Activated naive CD4-positive, alpha-beta T cell (primary cell): ENCODE data around the gene ANKDD1A.

ENCODE experiments used
- DNase-seq, 4 experiments: peaks; one replicate each; lab custom pipeline; 2025; lab: John Stamatoyannopoulos, UW

The ANKDD1A gene

DNA sequence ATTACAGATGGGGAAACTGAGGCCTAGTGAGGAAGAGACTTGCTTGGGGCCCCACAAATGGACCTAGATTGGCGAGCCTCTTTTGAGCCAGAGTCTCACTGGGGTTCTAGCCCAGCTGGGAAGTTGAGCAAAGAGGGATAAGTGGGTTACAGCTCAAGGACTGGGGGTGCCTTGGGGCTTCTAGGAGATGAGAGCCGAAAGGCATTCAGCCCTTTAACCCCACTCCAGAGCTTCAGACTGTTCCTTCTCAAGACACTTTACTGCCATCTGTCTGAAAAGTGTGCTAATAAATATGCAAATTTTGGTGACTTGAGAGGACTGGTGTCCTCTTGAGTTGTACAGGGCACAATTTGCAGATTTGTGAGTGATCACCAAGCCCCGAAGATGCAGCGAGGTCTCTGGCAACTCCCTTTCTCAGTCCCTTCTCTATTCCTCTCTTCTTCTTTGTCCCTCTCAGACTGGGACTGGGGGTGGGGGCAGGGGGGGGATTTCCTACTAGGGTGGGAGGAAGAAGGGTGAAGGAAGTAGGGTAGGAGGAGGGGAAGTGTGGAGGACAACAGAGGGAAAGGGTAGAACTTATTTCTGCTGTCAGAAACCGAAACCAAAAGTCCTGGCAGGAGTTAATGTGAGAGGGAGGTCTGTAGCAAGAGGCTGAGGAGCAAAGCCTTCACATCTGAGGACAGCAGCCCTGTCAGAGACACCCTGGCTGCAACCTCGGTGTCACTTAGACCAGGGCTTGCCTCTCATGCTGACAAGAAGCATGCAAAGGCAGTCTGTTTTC is 16.2 kb upstream of the ANKDD1A start:
- DNase-seq, result peak in 1 of 4 experiments; percentile 20

DNA sequence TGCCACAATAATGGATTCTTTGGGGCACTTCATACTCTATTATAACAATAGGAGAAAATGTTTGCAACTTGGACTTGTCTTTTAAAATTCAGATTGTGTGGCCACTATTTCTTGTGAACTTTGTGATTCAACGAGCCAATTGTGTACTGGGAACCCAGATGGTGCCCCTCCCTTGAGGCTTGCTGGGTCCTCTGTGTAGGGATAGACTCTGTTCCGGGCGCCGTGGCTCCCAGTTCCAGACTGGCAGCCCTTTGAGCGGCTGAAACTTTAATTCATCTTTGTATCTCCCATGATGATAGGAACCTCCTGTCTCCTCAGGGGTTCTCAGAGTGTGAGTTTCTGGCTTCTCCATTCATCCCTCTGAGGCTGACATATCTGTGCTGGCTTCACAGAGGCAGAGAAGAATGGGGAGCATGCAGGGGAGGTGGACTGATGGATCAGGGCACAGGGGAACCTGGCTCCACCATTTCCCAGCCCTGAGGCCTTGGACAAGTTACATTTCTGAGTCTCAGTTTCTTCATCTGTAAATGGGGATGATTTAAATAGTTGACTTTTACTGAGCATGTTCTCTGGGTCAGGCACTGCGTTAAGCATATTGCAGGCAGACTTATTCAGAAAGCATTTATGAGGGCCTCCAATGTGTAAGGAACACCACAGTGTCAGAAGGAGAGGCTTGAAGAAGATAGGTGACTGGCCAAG is 15.2 kb upstream of the ANKDD1A start:
- DNase-seq, result no peak

DNA sequence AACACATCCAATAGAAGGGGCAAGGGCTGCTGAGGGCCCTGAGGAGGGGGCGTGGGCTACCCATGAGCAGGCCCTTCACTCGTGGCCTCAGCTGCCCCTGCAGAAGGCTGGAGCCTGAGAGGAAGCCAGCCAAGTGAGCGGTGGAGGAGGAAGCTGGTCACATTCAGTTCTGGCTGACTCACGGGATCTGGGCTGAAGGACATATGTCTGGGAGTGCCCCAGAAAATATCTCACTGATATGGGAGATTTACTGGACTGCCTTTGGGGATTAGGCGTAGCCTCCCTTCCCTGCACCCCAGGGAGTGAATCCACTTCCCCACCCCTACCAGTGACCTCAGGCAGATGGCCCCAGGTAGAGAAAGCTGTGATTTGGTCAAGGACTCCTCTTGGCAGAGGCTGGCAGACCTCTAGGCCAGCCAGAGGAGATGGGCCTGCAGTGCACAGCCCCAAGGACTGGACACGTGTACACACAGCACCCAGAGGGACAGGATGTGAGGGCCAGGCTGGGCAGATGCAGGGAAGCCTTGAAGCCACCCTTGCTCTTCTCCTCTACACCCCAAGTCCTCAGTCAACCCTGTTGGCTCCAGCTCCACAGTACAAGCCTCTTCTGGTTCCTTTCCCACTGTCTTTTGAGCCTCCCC is 14.2 kb upstream of the ANKDD1A start:
- no peak for DNase-seq

DNA sequence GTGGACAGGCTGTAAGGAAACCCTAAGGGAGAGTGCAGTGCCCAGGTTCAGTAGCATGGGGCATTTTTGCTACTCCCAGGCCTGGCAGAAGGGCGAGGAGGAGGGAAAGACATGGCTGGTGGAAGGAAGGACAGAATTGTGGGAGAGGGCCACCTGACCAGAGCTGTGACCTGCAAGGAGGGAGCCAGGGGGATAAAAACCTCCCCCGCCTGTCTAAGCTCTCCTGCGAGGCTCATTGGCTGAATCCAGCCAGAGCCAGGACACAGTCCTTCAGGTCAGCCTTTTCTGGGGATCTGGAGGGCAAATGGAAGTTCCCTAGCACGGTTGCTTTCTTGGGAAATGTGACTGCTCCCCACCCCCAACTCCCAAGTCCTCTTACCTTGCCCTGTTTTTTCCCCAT is 13.3 kb upstream of the ANKDD1A start:
- DNase-seq, result no peak

DNA sequence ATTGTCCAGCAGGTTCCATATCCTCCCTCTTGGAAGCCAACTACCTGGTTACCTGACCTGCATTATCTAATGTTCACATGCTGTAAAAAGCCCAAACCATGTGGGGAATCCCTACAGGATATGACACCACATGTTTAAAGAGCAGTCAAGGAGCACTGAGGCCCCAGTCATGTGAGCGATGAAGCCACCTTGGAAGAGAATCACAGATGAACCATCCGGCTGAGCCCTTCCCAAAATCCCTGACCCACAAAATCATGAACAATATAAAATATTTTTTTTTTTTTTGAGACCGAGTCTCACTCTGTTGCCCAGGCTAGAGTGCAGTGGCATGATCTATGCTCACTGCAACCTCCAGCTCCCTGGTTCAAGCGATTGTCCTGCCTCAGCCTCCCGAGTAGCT is 10.6 kb upstream of the ANKDD1A start:
- no peak for DNase-seq

DNA sequence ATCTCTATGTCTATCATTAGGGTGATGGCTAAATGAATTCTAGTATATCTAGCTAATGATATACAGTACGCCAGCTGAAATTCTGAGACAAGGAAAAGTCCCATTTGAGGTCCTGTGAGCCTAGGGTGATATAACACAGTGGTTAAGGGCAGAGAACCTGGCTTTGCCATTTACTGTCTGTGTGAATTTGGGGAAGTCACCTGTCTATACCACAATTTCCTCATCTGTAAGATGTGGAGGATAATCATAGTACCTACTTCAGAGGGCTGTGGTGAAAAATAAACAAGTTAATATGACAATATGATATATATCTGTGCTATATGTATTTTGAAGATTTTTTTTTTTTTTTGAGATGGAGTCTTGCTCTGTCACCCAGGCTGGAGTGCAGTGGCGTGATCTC is 9.8 kb upstream of the ANKDD1A start:
- no peak for DNase-seq

DNA sequence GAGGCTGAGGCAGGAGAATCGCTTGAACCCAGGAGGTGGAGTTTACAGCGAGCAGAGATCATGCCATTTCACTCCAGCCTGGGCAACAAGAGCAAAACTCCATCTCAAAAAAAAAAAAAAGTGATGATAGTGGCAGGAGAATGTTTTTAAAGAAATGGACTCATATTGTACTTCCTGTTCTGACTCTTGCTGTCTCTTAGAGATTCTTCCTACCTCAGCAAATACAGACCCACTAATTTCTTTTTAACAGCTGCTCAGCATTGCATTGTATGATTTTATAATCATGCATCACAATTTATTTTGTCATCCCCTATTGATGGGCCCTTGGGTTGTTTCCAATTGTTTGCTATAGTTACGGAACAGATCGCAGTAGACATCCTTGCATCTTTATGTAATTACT is 8.8 kb upstream of the ANKDD1A start:
- no peak for DNase-seq

DNA sequence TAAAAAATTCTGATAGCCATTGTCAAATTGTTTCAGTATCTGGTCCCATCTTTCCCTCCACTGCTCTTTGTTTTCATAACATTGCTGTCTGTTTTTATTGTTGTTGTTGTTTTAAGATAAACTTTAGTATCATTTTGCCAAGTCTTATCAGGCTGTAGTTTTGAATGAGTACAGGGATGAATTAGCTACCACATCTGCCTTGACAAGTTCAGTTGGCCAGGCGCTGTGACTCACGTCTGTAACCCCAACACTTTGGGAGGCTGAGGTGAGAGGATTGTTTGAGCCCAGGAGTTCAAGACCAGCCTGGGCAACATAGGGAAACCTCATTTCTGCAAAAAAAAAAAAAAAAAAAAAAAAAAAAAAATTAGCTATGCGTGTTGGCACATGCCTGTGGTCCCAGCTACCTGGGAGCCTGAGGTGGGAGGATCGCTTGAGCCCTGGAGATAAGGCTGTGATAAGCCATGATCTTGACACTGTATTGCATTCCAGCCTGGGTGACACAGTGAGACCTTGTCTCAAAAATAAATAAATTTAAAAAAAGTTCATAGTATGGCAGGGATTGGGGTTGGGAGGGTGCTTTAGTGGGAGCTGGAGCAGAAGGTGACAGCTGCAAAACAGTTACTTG is 8.3 kb upstream of the ANKDD1A start:
- DNase-seq, result no peak

DNA sequence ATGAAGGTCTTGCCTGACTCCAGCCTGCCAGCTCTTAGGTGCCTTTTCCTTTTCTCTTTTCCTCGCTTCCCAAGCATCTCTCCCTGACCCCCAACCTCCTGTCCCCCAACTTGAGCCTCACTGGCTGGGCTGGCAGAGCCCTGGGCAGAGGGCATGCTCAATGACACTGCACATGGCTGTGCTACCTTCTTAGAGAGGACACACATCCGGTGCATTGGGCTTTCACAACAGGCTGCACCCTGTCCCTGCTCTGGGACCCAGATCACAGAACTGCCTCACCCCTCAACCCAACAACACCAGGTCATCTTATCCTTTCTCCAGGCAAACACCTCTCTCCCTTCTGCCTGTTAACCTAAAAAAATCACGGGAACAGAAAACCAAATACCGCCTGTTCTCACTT is 7.5 kb upstream of the ANKDD1A start:
- DNase-seq, result no peak

DNA sequence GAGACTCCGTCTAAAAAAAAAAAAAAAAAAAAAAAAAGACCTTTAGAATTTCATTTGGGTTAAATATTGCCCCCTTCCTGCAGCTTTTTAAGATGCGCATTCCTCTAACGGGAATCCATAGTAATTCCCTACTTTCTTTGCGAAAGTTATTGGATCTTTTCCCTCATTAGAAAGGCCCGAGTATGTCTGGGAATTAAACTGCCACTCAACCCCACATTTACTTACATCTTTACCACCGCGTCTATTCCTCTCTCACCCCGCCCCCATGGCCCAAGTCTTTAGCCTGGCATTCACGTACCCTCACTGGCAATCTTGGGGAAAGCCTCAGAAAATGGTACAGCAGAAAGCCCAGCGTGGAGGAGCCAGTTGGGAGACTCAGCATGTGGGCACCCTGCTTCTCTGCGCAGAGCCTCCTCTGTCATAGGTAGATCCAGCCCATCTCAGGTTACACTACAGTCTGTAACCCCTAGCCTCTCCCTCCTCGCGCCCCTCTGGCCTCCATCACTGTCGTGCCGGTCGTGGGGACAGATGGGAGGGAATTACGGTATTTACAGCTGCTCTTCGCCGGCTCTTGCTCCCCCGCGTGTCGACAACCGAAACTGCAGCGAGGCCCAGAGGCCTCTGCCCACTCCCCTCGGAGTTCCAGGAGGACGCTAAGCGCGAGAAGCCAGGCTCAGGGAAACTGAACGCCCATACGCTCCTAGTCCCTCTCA is 6.4 kb upstream of the ANKDD1A start:
- DNase-seq, result peak; percentile 27 to 75 (median 56)

DNA sequence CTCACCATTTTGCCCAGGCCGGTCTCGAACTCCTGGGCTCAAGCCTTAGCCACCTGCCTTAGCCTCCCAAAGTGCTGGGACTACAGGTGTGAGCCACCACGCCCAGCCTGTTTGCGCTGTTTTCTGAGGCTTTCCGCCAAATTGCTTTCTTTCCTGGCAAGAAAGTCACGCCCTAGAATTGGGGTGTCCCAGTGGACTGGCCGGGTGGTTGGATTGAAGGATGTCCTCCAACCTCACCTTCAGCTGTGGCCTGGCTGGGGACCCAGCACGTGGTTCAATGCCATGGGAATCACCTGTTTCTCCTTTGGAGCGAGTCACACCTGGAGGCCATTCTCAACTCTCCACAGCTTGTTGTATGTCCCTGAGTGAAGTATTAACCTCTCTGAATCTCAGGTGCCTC is 5.8 kb upstream of the ANKDD1A start:
- DNase-seq, result no peak

DNA sequence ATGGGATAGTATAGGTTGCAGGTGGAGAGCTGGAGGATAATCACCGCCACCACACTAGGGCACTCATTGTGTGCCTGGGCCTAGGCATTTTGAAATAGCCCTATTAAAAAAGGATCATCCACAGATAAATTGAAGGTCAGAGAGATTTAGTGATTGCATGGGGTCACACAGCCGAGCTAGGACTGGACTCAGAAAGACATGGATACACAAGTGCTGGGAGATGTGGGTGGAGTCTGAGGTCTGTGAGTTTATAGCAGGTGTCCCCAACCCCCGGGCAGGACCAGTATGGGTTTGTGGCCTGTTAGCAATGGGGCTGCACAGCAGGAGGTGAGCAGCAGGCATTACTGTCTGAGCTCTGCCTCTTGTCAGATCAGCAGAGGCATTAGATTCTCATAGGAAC is 5.3 kb upstream of the ANKDD1A start:
- no peak for DNase-seq

DNA sequence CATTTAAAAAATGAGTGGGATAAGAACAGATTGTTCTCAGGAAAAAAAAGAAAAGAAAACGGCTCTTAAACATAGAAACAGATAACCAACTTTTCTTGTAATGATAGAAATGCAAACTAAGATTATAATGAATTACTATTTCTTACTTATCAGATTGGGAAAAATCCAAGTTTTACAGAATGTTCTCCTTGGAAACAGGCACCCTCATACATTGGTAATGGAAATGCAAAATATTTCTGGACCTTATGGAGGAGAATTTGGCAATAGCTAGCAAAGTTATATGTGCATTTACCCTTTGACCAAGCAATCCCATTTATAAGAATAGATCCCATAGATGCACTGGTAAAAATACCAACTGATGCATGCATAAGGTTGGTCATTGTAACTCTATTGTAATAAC is 3.7 kb upstream of the ANKDD1A start:
- DNase-seq, result no peak

DNA sequence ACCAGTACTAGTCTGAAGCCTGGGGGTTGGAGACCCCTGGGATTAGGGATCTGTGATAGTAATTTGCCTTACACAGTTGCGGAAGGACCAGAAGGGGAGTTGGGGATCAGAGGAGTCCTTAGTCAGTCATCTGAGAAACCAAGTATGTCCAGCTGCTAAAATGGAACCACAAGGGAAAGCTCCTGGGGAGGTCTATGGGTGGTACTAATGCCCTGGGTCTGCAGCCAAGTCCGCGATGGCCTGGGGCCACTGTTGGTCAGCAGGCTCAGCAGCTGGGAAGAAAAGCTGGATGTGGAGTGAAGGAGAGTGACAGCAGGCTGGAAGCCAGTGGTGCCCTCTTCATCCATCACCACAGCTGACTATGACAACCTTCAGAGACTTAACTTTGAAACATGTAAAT is 2.2 kb upstream of the ANKDD1A start:
- no peak for DNase-seq

DNA sequence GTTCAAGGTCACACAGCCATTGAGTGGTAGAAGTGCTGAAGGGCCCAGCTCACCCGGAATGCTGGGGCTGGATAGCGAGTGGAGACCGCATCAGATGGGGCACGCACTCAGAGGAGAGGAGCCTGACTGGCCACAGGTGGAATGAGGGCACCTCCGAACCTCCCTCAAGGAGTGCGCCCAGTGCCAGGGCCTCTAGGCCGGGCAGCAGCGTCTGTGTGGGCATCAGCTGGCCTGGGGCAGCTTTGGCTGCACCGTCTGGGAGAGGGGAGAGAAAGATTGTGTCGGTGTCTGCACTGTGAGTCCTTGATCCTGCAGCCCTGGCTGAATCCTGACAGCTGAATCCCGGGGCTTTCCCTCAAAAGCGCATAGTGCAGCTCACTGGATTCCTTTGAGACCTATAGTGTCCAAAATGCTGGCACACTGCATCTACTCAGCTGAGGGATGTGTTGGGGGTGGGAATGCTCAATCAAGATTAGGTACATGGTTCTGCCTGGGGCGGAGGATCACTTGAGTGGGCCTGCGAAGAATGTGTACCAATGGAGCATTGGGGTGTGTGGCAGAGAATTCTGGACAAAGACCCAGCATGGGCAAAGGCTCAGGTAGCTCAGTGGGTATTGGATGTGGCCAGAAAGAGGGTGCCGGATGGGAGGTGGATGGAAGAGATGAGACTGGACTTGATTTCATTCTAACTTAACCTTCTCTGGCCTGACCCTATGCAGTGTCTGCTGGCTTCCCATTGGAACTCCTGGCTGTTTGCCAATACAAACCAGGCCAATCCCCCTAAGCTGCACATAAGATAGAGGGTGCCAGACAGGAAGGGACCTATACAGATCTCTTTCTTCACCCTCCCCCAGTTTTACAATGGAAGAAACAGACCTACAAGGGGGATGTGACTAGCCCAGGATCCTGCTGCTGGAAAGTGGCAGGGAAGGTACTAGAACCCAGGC is 950 bp downstream of the ANKDD1A start:
- no peak for DNase-seq

DNA sequence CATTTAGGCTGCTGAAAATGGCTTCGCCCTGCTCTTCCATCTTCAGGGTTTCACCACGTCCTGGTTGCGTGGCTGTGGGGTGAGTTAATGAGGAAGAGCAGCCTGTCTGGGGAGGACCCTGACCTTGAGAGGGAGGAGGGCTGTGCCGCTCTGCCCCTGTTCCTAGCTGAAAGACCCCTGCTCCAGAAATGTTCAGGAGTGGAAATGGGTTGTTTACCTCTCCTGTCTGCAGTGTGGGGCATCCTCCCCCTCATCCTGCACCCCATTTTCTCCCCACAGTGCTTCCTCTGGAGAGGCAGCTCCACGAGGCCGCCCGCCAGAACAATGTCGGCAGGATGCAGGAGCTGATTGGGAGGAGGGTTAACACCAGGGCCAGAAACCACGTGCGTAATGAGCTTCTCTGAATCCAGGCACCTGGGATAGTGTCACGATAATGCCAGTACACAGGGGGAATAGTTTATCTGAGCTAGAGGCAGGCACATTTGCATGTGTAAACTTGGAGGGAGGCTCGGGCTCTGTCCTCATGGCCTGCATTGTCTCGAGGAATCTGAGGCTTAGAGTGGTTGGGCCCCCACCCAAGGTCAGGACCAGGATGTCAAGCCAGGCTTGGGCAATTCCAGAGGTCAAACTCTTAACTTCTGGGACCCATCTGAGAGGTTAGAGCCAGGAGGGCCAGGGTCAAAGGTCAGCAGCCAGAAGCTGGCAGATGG is 4.0 kb downstream of the ANKDD1A start:
- no peak for DNase-seq

DNA sequence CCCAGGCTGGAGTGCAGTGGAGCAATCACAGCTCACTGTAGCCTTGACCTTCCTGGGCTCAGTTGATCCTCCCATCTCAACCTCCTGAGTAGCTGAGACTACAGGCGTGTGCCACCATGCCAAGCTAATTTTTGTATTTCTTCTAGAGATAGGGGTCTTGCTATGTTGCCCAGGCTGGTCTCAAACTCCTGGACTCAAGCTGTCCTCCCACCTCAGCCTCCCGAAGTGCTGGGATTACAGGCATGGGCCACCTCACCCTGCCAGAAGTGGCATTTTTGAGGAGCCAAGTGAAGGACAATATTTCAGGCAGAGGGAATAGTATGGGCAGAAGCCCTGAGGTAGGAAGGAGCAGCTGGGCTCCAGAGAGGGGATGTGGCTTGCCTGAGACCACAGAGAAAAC is 4.7 kb downstream of the ANKDD1A start:
- no peak for DNase-seq

DNA sequence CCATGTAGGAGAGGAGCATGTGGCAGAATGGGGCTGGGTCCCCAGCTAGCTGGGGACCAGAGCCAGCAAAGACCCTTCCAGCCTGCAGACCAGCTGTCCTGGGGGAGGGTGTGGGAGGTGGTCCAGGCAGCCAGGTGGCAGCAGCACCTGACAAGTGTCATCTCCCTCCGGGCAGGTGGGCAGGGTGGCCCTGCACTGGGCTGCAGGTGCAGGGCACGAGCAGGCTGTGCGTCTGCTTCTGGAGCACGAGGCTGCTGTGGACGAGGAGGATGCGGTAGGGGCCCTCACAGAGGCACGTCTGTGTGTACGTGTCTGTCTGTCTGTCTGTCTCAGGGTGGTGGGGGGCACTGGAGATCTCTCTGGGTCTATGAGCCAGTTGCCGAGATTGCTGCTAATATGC is 5.5 kb downstream of the ANKDD1A start:
- no peak for DNase-seq

DNA sequence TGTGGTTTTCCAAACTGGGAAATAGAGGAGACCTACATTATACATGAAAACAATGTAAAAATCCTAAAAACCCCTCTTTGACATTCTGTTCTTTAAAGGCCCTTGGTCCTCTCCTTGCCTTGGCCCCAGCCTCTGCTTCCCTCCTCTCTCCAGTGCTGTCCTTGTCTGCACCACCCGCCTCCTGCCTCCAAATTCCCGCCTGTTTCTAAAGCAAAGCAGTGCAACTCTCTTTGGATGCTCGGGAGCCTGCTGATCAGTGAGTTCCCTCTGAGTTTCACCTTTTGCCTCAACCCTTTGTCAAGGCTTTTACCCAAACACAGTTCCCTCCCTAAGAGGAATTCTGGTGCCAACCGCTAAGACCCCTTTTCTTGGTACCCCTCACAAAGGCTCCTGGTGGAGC is 8.0 kb downstream of the ANKDD1A start:
- DNase-seq, result no peak

DNA sequence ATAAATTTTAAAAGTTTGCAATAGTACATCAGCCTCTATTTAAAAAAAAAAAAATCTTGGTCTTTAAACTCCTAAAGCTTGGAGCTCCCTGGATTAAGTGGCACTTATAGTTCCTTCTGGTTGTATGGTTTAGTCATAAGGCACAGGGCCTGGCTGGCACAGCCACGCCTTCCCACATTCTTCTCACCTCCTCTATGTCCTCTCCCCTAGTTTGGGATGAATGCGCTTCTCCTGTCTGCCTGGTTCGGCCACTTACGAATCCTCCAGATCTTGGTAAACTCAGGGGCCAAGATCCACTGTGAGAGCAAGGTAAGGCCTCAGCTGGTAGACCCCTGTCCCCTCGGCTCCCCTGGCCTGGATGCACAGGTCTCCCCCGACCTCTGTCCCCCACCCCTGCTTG is 10.0 kb downstream of the ANKDD1A start:
- DNase-seq, result no peak
